GM21529 (cell line): ENCODE results near the gene BRPF1.

Source experiments
- ATAC-seq: cut with Tn5 transposase; IDR thresholded peaks from one replicate; pipeline ENCODE4 v1.9.1; 2021; ENCODE audit not compliant: unreplicated experiment

Gene BRPF1

DNA sequence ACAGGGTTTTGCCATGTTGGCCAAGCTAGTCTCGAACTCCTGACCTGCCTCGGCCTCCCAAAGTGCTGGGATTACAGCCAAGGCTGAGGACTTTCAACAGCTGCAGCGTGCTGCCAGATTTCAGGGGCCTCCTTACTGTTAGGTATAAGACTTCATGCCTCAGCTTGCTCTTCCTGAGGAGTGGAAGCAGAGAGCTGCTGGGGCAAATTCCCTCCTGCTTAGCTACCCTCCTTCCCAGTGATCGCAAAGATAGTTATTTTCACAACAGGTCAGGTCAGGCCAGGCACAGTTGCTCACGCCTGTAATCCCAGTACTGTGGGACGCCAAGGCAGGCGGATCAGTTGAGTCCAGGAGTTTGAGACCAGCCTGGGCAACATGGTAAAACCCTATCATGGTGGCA, 30.5 kb upstream of the BRPF1 start:
- ATAC-seq: no peak

DNA sequence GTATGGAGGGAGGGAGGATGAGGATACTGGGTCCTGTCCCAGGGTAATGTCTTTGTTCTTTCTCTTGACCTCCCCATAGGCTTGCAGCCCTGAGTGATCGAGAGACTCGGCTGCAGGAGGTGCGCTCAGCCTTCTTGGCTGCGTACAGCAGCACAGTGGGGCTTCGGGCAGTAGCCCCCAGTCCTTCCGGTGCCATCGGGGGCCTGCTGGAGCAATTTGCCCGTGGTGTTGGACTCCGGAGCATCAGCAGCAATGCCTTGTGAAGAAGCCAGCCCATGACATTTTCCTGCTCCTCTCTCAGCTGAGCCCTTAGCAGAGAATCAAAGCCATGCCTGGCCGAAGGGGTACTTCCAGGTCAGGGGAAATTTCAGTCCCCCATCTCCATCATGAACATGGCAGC, 29.8 kb upstream of the BRPF1 start:
- ATAC-seq: no peak

DNA sequence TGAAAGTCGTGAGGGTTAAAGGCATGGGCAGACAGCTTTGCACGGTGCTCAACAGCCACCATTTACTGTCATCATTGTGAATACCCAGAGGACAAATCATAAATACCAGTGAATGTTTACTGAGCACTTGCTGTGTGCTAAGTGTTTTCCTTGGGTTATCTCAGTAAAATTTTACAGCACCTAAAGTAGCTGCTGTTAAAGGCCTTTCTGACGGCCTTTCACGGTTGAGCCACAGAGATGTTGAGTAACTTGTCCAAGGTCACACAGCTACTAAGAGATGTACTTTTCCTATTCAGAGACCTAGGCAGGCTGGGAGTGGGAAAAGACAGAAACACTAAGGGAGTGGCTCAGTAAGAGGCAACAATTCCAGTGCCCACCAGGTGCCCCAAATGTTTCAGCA, 28.3 kb upstream of the BRPF1 start:
- no peak for ATAC-seq

DNA sequence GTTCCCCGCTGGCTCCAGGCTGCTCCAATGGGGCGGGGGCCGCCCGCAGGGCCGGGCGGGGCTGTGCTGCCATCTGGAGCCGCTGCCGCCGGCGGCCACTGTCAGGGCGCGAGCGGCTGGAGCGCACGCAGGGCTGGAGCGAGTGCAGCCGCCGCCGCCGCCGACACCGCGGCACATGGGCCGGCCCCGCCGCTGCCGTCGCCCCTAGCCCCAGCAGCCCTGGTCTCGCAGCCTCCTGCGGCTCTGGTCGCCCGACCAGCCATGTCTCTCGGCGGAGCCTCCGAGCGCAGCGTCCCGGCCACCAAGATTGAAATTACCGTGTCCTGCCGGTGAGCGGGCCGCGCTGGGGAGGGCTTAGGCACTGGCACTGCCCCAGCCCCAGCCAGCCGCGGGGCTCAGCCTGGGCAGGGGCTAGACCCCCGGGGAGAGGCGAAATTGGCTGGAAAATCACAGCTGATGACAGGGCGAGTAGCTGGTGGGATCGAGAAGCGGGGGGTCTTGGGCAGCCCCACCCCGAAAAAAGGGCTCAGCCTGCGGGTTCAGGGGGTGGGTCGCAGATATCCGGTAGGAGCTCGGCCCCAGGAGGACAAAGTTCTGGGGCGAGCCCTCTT, 27.7 kb upstream of the BRPF1 start, which contains the start of gene CPNE9:
Gene CPNE9 (plus strand): TSS at position 98 of the 611 bp plus-strand sequence. CDS start 164 bp downstream, at position 262.
- no peak for ATAC-seq

DNA sequence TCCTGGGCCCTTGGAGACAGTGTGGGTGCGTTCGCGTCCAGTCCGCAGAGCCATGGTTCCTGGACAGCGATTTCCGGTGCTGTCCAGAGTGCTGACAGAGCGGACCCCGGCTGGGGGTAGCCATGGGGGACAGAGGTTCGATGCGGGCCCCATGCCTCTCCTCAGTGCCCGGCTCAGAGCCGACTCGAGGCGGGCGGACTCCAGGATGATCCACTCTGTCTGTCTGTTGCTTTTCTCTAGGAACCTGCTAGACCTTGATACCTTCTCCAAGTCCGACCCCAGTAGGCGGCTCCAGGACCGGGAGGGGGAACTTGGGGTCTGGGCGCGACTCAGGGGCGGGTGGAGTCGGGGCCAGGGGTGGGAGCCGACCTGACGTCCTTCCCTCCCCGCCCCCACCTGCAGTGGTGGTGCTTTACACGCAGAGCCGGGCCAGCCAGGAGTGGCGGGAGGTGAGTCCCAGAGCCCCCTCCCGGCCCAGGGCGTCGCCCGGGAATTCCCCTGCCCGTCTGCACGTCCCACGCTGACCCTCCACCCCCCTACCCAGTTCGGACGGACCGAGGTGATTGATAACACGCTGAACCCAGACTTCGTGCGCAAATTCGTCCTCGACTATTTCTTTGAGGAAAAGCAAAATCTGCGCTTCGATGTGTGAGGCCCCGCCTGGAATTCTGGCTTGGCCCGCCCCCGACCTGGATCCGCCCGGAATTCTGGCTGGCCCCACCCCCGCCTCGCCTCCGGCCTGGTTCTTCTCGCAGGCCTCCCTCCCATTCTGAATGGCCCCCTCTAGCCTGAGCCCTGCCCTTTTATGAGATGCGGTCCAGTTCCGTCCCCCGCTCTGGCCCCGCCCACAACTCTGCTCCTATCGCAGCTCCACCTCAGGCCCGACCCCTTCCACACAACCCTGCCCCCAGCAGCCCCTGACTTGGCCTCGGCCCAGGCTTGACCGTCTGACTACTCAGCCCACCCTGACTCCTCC, 26.9 kb upstream of the BRPF1 start:
- ATAC-seq: no peak

DNA sequence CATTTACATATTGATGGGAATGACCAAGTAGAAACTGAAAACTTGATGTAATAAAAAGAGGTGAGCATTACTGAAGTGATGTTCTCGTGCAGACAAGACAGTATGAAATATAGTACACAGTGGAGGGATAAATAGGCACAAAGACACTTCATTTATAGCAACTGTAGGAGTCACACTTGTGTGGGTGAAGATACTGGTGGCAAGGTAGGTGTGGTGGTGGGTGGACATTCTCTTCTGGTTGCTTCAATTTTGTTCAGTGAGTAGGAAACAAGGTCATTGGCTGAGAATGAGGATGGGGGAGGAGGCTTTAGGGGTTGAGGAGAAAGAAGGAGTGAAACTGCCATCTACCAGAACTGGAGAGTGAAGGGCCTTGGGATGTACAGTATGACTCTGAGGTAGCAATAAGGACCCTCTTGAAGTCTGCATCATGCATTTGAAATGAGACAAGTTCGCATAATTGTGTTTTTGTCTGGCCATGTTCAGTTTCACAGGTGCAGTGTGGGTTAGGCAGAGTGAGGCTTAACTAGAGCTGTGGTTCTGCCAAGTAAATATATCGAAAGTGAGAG, 21.3 kb upstream of the BRPF1 start:
- ATAC-seq: no peak

DNA sequence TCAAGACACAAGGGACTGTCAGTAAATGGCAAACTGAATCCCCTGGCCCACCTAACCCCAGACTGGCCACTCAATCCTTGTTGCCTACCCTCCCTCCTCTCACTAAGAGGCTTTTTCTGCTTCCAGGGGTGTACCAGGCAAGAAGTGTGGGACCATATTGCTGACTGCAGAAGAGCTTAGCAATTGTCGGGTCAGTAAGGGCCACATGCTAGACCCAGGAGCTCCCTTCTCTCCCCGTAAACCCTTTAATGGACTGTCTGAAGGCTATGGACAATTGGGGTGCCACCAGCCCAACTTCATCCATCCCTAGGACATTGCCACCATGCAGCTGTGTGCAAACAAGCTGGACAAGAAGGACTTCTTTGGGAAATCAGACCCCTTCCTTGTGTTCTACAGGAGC, 19.1 kb upstream of the BRPF1 start:
- ATAC-seq: no peak

DNA sequence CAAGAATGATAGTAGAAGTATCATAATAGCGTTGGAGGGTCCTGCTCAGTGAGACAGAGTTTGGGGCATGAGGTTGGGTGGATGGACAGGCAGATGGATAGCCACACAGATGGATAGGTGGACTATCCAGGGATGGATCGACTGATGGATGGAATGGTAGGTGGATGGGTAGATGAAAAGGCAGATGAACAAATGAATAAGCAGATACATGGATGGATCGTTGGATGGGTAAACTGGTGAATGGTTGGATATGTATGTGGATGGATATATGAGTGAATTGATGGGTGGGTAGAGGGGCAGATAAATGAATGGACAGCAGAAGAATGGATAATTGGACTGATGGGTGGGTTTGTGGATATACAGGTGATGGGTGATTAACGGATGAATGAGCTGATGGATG, 18.4 kb upstream of the BRPF1 start:
- no peak for ATAC-seq

DNA sequence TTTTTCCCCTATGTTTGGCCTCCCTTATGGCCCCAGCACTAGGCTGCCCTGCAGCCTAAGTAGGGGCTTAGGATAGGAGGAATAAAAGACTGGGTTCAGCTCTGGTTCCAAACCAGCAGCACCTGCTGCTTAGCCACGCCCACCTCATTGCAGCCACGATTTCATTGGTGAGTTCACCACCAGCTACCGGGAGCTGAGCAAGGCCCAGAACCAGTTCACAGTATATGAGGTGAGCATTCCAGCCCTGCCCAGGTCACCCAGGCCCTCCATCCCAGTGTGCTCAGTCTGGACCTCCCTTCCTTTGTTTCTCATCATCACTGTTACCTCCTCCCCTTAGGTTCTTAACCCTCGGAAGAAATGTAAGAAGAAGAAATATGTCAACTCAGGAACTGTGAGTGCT, 16.4 kb upstream of the BRPF1 start:
- ATAC-seq: no peak

DNA sequence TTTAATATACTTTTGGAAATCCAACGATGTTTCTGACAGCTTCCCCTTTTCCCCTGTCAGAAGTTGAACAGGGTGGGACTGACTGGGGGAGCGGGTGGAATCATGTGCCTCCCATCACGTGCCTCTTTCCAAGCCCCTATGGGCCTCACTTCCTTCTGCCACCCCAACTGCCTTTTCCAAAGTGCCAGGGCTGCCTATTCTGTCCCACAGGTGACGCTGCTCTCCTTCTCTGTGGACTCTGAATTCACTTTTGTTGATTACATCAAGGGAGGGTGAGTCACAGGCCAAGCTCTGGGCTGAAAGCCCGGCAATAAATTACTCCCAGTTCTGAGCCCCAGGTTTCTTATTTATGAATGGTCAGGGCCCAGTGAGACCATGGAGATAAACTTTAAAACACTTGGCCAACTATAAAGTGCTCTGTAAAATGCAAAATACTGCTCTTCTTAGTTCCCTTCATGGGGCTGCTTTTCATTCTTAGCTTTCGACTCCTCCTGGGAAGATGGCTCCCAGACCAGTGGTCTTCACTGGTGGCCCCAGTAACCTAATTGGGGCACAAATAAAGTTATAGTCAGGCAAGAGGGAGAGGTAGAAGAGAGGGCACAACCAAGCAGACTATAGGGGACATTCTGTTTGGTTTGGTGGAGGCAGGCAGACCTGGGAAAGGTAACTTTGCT, 15.6 kb upstream of the BRPF1 start:
- no peak for ATAC-seq

DNA sequence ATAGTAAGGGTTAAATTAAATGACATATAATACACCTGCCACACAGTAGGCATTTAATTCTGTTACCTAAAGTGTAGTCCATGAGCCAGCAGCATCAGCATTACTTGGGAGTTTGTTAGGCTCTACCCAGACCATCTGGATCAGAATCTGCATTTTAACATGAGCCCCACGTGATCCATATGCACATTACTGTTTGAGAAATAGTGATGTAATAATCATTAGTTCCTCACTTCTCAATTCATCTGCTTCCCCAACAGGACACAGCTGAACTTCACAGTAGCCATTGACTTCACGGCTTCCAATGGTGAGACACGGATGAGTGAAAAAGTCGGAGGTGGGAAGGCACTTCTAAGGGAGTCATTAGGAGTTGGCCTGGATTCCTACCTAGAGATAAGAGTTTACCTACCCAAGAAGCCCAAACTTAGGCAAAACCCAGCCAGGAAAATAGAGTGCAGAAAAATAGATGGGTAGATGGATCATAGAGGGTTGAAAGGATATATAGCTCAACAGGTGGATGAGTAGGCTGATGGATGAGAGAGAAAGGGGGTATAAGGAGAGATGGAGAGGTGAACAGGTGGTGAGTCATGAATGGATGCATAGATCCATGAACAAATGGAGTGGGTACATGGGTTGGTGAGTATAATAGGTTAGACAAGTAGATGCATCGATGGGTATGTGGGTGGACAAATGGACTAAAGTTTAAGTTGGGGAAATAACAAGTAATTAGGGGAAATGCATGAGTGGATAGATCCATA, 14.6 kb upstream of the BRPF1 start:
- ATAC-seq: no peak

DNA sequence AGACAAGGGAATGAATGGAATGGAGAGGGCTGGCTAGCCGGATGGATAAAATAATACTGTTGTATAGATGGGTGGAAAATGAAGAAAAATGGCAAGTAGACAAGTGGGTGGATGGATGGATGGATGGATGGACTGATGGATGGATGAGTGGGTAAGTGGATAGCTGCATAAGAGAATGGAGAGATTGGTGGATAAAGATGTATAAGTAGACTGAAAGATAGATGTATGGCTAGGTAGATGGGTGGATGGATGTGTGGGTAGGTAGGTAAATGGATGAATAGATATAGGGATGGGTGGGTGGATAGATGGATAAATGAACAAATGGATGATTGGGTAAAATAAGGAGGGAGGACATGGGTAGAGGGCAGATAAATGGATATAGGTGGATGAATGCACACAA, 14.0 kb upstream of the BRPF1 start:
- no peak for ATAC-seq

DNA sequence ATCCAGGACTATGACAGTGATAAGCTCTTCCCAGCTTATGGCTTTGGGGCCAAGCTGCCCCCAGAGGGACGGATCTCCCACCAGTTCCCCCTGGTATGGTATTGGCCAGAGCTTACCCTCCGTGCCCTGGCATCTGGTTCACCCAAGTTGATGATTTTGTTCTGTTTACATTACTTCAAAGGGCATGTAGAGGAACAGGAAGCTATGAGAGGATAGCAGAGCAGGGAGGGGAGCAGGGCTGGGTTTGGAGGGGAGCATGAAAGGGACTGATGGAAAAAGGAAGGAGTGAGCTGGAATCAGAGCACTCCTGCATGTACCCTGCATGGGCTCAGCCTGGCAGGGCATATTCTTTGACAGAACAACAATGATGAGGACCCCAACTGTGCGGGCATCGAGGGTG, 13.4 kb upstream of the BRPF1 start:
- no peak for ATAC-seq

DNA sequence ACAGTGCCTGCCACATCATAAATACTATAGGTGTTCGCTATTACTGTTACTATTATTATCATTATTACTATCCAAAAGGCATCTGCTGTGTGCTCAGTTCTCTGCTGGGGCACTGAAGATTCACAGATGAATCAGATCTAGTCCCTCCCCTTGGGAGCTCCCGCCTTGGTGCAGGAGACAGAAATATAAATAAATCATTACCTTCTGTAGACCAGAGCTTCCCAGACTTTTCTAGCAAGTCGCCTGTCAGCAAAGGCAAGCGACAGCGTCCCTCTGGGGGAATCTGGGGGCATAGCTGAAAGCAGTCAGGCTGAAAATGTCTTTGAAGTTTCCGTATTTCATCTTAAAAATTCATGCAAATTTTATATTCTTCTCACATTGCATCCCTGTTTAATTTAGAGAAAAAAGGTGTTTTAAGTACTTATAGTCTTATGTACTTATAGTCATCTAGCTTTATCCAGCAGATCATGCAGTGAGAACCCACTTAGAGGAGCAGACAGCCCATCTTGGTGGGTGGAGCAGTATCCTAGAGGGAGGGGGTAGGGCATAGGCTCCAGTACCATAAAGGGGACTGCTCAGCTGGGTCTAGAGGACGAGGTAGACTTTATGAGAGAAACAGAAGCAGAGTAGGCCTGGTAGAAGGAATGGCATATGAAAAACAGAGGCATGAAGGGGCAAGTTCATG, 10.4 kb upstream of the BRPF1 start:
- no peak for ATAC-seq

DNA sequence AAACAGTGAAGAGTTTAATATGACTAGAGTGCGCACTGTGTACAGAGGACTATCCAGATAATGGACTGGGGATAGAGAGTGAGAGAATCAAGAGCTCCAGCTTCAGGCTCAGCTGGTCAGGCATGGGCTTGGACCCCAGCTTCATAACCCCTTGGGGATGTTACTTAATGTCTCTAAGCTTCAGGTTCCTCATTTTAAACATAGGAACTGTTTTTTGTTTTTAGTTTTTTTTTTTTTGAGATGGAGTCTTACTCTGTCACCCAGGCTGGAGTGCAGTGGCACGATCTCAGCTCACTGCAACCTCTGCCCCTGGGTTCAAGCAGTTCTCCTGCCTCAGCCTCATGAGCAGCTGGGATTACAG, 9.9 kb upstream of the BRPF1 start:
- ATAC-seq: no peak

DNA sequence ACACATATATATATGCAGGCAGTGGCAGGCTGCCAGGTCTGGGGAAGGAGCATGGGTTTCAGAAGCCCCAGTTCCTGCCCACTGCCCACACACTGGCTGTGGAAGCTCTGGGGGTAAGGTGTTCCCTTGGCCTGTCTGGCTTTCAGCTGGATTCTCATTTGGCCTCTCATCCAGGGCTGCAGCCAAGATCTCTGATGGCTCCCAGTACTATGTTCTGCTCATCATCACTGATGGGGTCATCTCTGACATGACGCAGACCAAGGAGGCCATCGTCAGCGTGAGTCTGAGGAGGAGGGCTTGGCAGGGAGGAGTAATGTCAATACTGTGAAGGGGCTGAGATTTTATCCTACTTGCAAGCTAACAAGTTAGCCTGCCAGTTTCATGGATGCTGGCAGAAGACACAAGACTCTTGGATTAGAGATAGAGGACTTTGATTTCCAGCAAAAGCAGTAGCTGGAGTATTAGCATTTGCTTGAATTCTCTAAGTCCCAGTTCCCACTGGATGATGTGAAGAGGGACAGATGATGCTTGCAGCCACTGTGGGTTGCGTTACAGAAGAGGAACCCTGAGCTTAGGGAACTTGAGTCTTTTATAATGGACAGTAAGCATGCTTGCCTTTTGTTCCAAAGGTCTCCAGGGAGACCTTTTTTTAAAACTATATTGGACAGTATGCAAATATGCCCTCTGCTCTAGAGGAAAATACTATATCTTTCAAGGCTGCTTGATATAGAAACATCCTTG, 5.6 kb upstream of the BRPF1 start:
- ATAC-seq: no peak

DNA sequence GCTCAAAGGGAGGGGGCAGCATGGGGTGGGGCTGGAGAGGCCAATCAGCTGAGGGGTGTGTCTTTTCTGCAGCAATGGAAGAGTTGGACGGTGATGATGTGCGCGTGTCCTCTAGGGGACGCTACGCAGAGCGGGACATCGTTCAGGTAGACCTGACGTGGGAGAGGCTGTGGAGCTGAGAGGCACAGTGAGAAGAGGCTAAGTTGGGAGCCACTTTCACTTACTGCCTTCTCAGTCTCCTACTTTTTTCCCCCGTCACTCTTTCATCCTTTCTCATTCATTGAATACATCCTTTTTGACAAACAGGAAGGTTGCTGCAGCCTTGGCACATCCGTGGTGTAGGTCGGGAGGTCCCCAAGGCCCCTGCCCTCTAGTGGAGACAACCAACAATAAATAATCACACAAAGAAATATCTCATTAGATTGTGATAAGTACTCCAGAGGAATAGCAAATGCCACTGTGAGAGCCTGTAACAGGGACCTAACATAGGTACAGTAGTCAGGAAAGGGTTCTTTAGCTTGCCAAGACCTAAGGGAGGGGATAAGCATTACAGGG, 4.4 kb upstream of the BRPF1 start:
- no peak for ATAC-seq

DNA sequence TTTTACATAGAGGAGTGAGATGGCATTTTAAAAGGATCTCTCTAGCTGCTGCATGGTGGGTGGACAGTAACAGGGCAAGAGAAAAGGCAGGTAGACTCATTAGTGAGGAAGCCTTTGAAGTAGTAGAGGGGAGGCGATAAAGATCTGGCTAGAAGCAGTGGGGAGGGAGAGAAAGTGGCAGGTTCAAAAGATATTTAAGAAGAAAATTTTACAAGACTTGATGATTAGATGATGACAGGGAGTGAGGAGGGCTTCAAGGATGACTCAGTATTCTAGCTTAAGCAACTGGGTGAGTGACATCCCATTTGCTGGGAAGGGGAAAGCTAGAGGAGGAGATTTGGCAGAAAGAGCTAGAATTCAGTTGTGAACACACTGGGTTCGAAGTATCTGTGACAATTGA, 3.8 kb upstream of the BRPF1 start:
- no peak for ATAC-seq

DNA sequence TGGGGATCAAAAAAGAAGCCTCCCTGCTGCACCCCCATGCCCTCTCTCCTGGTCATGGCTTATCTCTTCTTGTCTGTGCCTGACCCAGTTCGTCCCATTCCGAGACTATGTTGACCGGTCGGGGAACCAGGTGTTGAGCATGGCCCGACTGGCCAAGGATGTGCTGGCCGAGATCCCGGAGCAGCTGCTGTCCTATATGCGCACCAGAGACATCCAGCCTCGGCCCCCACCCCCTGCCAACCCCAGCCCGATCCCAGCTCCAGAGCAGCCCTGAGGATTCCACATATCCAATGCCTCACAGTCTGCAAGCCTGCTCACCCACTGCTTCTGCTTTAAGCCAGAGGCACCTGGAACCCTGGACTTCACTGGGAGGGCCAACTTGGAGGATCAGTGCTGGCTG, 2.1 kb upstream of the BRPF1 start:
- ATAC-seq: no peak
